ENCODE results near the gene DDIT4.

GRCh38 chr10:72260976-72261783 lies 12.5 kb upstream of the DDIT4 start:
- TF ChIP-seq EZH2 (IDR thresholded peaks at IDR 0.05; ENCODE audit: borderline replicate concordance, low read depth, low read length, poor library complexity, severe bottlenecking): no peak
- 0 out of 2 replicates have a peak, but pooled peaks have one; percentile 35 for TF ChIP-seq CTCF (conservative IDR thresholded peaks at IDR 0.05; ENCODE audit: low read depth, low read length)

Measured in A673 (cell line).